Gastrocnemius medialis (tissue), 4 donors: ENCODE data around the gene TULP3. TPM values are rescaled to one million over a fixed set of nuclear protein-coding genes. Genes with fewer than 3 reads are reported as not detected.

Source experiments
- ATAC-seq, 2 donors: fragments of 150-250 bp; one replicate each; pipeline ENCODE4 v1.9.1; 2016
- DNase-seq, 2 donors: peaks; one replicate each; pipeline ENCODE4 v3.0.0-alpha.2; 2019
- H3K27ac ChIP-seq, 4 donors: fragments of 200-600 bp; sonication (generic); 1 replicate in 1 of 4; 2 replicates in 3 of 4; pipeline ENCODE4 v1.5.1; 2016 to 2018; ENCODE audit warnings: mild to moderate bottlenecking in 2 of 4, moderate library complexity in 1 of 4
- H3K27me3 ChIP-seq, 3 donors: fragments of 200-600 bp; sonication (generic) in 2 of 3; 1 replicate in 1 of 3; 2 replicates in 2 of 3; pipeline versions ENCODE4 v1.5.1 to v1.6.0; 2016 to 2019; ENCODE audit warnings: mild to moderate bottlenecking in 1 of 3, moderate library complexity in 1 of 3
- H3K36me3 ChIP-seq, 2 donors: fragments of 200-600 bp; sonication (generic) in 1 of 2; one replicate each; pipeline ENCODE4 v1.5.1; 2017 to 2018
- H3K4me1 ChIP-seq, 2 donors: fragments of 200-600 bp; sonication (generic) in 1 of 2; one replicate each; pipeline ENCODE4 v1.5.1; 2016 to 2017; ENCODE audit warnings: mild to moderate bottlenecking in 2 of 2
- H3K4me3 ChIP-seq, 4 donors: fragments of 200-600 bp; sonication (generic) in 3 of 4; 1 replicate in 1 of 4; 2 replicates in 3 of 4; pipeline ENCODE4 v1.5.1; 2016 to 2019; ENCODE audit warnings: mild to moderate bottlenecking in 2 of 4
- H3K9me3 ChIP-seq, 3 donors: fragments of 200-600 bp; sonication (generic) in 2 of 3; 1 replicate in 1 of 3; 2 replicates in 2 of 3; pipeline ENCODE4 v1.5.1; 2016 to 2019
- CTCF ChIP-seq, 5 experiments: fragments of 450-650 bp in 3 of 5; fragments of 200-600 bp in 2 of 5; sonication (generic) in 2 of 5; IDR thresholded peaks in 4 of 5; conservative IDR thresholded peaks in 1 of 5; 1 replicate in 4 of 5; 2 replicates in 1 of 5; pipeline ENCODE4 v1.5.1; 2016 to 2019; ENCODE audit warnings: antibody characterized with exemption in 5 of 5, mild to moderate bottlenecking in 3 of 5, moderate library complexity in 3 of 5
- POLR2A ChIP-seq, 2 donors: fragments of 450-650 bp; IDR thresholded peaks; one replicate each; pipeline ENCODE4 v1.6.1; 2017; ENCODE audit warnings: antibody characterized with exemption in 2 of 2, mild to moderate bottlenecking in 2 of 2, moderate library complexity in 2 of 2
- in situ Hi-C, 4 donors: fragments of 200-750 bp; cut with MboI; loops; one replicate each; pipeline versions ENCODE4 v1.15.0 to v1.8.0; 2017; ENCODE audit warnings: low sequenced_read_pairs in 4 of 4
- intact Hi-C: fragments of 100-400 bp; cut with DNase I; formaldehyde crosslinking; loops from one replicate; pipeline ENCODE4 v1.15.1; 2023; ENCODE audit warnings: low total_unique reads
- total RNA-seq, 4 donors: library from RNA; depleted of rRNA; stranded (reverse); fragments of >200 nt; gene quantifications; one replicate each; pipeline versions ENCODE4 v1.1.0 to v1.2.3, GENCODE V29; 2016

The TULP3 gene
- total RNA-seq, 4 donors from 2014 or later = 2.8 to 15.8 (median 11.2) TPM

GRCh38 chr12:2895511-2895910 lies 4.8 kb downstream of the TULP3 start:
- peak overlapping the region in 1 of 4 donors; percentile 16 for H3K27ac ChIP-seq

GRCh38 chr12:2897418-2897817 lies 6.7 kb downstream of the TULP3 start:
- Histone ChIP-seq H3K27ac (no peak overlapping the region), H3K4me1 (peaks cover 29 to 30% of the 10 kb centered on the region in 2 donors), H3K9me3 (no peaks in the 10 kb centered on the region), H3K27me3 (no peaks in the 10 kb centered on the region), H3K36me3 (no peaks in the 10 kb centered on the region), H3K4me3 (no peak overlapping the region)
- intact Hi-C loops = loop anchor here (10.0 kb wide), 1 partner anchor 357 kb away; no protein-coding TSS in a partner anchor
- no peak for ATAC-seq
- no peak for DNase-seq
- TF ChIP-seq CTCF (IDR thresholded peaks at IDR 0.05 in 4 of 5, conservative IDR thresholded peaks at IDR 0.05 in 1 of 5) = no peak
- in situ Hi-C loops = loop anchor here in 1 of 4 donors (25.0 kb wide), 1 partner anchor 140 kb away; no protein-coding TSS in a partner anchor

More at GRCh38 chr12:2895511-2895910, 4.8 kb downstream of the TULP3 start:
- in situ Hi-C loops (loop anchor here in 1 of 4 donors (25.0 kb wide), 1 partner anchor 142 kb away; no protein-coding TSS in a partner anchor), intact Hi-C loops (loop anchor here (10.0 kb wide), 1 partner anchor 359 kb away; no protein-coding TSS in a partner anchor)
- no peaks in the 10 kb centered on the region for H3K36me3 ChIP-seq
- no peak for ATAC-seq
- H3K27me3 ChIP-seq = no peaks in the 10 kb centered on the region
- DNase-seq = no peak
- H3K4me3 ChIP-seq = no peak overlapping the region
- peaks cover 18 to 31% of the 10 kb centered on the region in 2 donors for H3K4me1 ChIP-seq
- TF ChIP-seq POLR2A (IDR thresholded peaks at IDR 0.05) (no peak), CTCF (IDR thresholded peaks at IDR 0.05 in 4 of 5, conservative IDR thresholded peaks at IDR 0.05 in 1 of 5) (no peak)
- no peaks in the 10 kb centered on the region for H3K9me3 ChIP-seq

- no peaks in the 10 kb centered on the region for H3K36me3 ChIP-seq
- intact Hi-C loops = no loop called here
These were observed 10.0 kb downstream of the TULP3 start for GRCh38 chr12:2900642-2901041.

GRCh38 chr12:2902272-2902880 lies 11.7 kb downstream of the TULP3 start:
- no peaks in the 10 kb centered on the region for H3K36me3 ChIP-seq
- intact Hi-C loops = no loop called here
- H3K4me3 ChIP-seq = no peak overlapping the region
- in situ Hi-C loops = no loop called here
- H3K4me1 ChIP-seq = peaks cover 10 to 15% of the 10 kb centered on the region in 2 donors
- no peaks in the 10 kb centered on the region for H3K9me3 ChIP-seq
- H3K27ac ChIP-seq = peak overlapping the region in 2 of 4 donors; percentile 2 to 24
- H3K27me3 ChIP-seq = no peaks in the 10 kb centered on the region
- DNase-seq (no peak), ATAC-seq (peak; percentile 87 to 89)
- TF ChIP-seq POLR2A (IDR thresholded peaks at IDR 0.05) (no peak), CTCF (IDR thresholded peaks at IDR 0.05 in 4 of 5, conservative IDR thresholded peaks at IDR 0.05 in 1 of 5) (no peak)

More at GRCh38 chr12:2900642-2901041, 10.0 kb downstream of the TULP3 start:
- Histone ChIP-seq H3K27me3 (no peaks in the 10 kb centered on the region), H3K9me3 (no peaks in the 10 kb centered on the region), H3K27ac (no peak overlapping the region), H3K4me1 (peaks cover 21 to 23% of the 10 kb centered on the region in 2 donors), H3K4me3 (no peak overlapping the region)
- no peak for DNase-seq
- no peak for ATAC-seq
- TF ChIP-seq CTCF (IDR thresholded peaks at IDR 0.05 in 4 of 5, conservative IDR thresholded peaks at IDR 0.05 in 1 of 5) (no peak), POLR2A (IDR thresholded peaks at IDR 0.05) (no peak)
- in situ Hi-C loops = no loop called here
